Activated CD4-positive, alpha-beta T cell treated with anti-CD3 and anti-CD28 coated beads, Interleukin-2, amount 50 U/mL, for 48 hours (primary cell): ENCODE data around the gene C10orf71.

ENCODE experiments used
- DNase-seq, 2 experiments: peaks; one replicate each; pipeline ENCODE4 v3.0.0-alpha.2; 2020

C10orf71 gene

GRCh38 chr10:49363309-49364031 lies 64.5 kb downstream of the C10orf71 start:
- no peak for DNase-seq

- no peak for DNase-seq
Measured at GRCh38 chr10:49364051-49364450, 65.1 kb downstream of the C10orf71 start.

- DNase-seq = no peak
Measured at GRCh38 chr10:49364747-49365146, 65.8 kb downstream of the C10orf71 start.

- DNase-seq = no peak
Measured at GRCh38 chr10:49365275-49365674, 66.3 kb downstream of the C10orf71 start.

GRCh38 chr10:49365675-49366415 lies 66.9 kb downstream of the C10orf71 start:
- DNase-seq = no peak

- no peak for DNase-seq
Measured at GRCh38 chr10:49366460-49366859, 67.5 kb downstream of the C10orf71 start.

GRCh38 chr10:49367600-49367999 lies 68.6 kb downstream of the C10orf71 start:
- no peak for DNase-seq

GRCh38 chr10:49368256-49368655 lies 69.3 kb downstream of the C10orf71 start:
- DNase-seq = no peak

GRCh38 chr10:49369216-49370162 lies 70.5 kb downstream of the C10orf71 start:
- DNase-seq = no peak

- no peak for DNase-seq
Measured at GRCh38 chr10:49370326-49371100, 71.5 kb downstream of the C10orf71 start.

- DNase-seq = no peak
Measured at GRCh38 chr10:49371967-49372366, 73.0 kb downstream of the C10orf71 start.

GRCh38 chr10:49373361-49373760 lies 74.4 kb downstream of the C10orf71 start:
- DNase-seq = no peak

GRCh38 chr10:49374740-49375139 lies 75.8 kb downstream of the C10orf71 start:
- no peak for DNase-seq

- DNase-seq = no peak
Measured at GRCh38 chr10:49375611-49376010, 76.6 kb downstream of the C10orf71 start.
